CD14-positive monocyte (primary cell): ENCODE measurements around the gene SSTR3. TPM values are rescaled to one million over a fixed set of nuclear protein-coding genes. Genes with fewer than 3 reads are reported as not detected.

ENCODE experiments used
- DNase-seq, 3 donors: peaks; one replicate each; pipeline ENCODE4 v3.0.0-alpha.2; 2011 to 2022
- H2AFZ ChIP-seq: 2 replicates; pipeline ENCODE4 v1.6.0; 2012; ENCODE audit warnings: mild to moderate bottlenecking, low read depth, low read length, inconsistent platforms; ENCODE audit not compliant: insufficient read depth, poor library complexity, severe bottlenecking
- H3K27ac ChIP-seq, 2 donors: 1 replicate in 1 of 2; 2 replicates in 1 of 2; pipeline ENCODE4 v1.5.1; 2012 to 2013; ENCODE audit warnings: low read length in 2 of 2, control low read depth in 1 of 2, inconsistent platforms in 1 of 2, low read depth in 1 of 2, mild to moderate bottlenecking in 1 of 2
- H3K27me3 ChIP-seq, 2 donors: one replicate each; pipeline versions ENCODE4 v1.6.0 to v1.6.1; 2011 to 2013; ENCODE audit warnings: low read length in 2 of 2; ENCODE audit not compliant: control insufficient read depth in 2 of 2, insufficient read depth in 2 of 2
- H3K36me3 ChIP-seq, 2 donors: replicated peaks in 1 of 2; 1 replicate in 1 of 2; 2 replicates in 1 of 2; pipeline versions ENCODE4 v1.5.1 to v1.6.1; 2012 to 2013; ENCODE audit warnings: low read length in 2 of 2, control low read depth in 1 of 2, inconsistent platforms in 1 of 2, mild to moderate bottlenecking in 1 of 2; ENCODE audit not compliant: insufficient read depth in 2 of 2, control insufficient read depth in 1 of 2
- H3K4me1 ChIP-seq, 2 donors: 1 replicate in 1 of 2; 2 replicates in 1 of 2; pipeline versions ENCODE4 v1.5.1 to v1.6.1; 2012 to 2013; ENCODE audit warnings: low read length in 2 of 2, control low read depth in 1 of 2, inconsistent platforms in 1 of 2, mild to moderate bottlenecking in 1 of 2, moderate library complexity in 1 of 2; ENCODE audit not compliant: insufficient read depth in 2 of 2, control insufficient read depth in 1 of 2
- H3K4me2 ChIP-seq: replicated peaks from 2 replicates; pipeline ENCODE3; 2012; ENCODE audit warnings: low read length, moderate library complexity, mild to moderate bottlenecking; ENCODE audit not compliant: poor library complexity, severe bottlenecking; ENCODE audit errors: extremely low read depth
- H3K4me3 ChIP-seq, 3 experiments: fragments of 200-600 bp in 1 of 3; sonication (generic) in 1 of 3; replicated peaks in 1 of 3; 1 replicate in 2 of 3; 2 replicates in 1 of 3; pipeline ENCODE4 v1.5.1; 2011 to 2013; ENCODE audit warnings: low read length in 3 of 3, mild to moderate bottlenecking in 3 of 3, control low read depth in 2 of 3, low read depth in 2 of 3, inconsistent platforms in 1 of 3, moderate library complexity in 1 of 3
- H3K79me2 ChIP-seq: 2 replicates; pipeline ENCODE4 v1.6.0; 2012; ENCODE audit warnings: mild to moderate bottlenecking, control low read depth, inconsistent platforms, low read length, moderate library complexity; ENCODE audit not compliant: insufficient read depth
- H3K9ac ChIP-seq: 2 replicates; pipeline ENCODE4 v1.6.0; 2017; ENCODE audit warnings: low read length, mild to moderate bottlenecking; ENCODE audit not compliant: insufficient read depth, poor library complexity, severe bottlenecking
- H3K9me3 ChIP-seq, 2 donors: replicated peaks in 1 of 2; 1 replicate in 1 of 2; 2 replicates in 1 of 2; pipeline versions ENCODE4 v1.5.1 to v1.6.1; 2012 to 2013; ENCODE audit warnings: low read length in 2 of 2, control low read depth in 1 of 2; ENCODE audit not compliant: control insufficient read depth in 1 of 2, insufficient read depth in 1 of 2
- H4K20me1 ChIP-seq: 2 replicates; pipeline ENCODE4 v1.6.0; 2012; ENCODE audit warnings: mild to moderate bottlenecking, low read length, control low read depth, moderate library complexity; ENCODE audit not compliant: insufficient read depth
- H3K27ac Mint-ChIP-seq, 7 donors: one replicate each; pipeline ENCODE4 v1.8.0; 2020; ENCODE audit warnings: mild to moderate bottlenecking in 7 of 7, mixed read lengths in 7 of 7, moderate library complexity in 6 of 7, inconsistent platforms in 2 of 7
- H3K27me3 Mint-ChIP-seq, 3 donors: one replicate each; pipeline ENCODE4 v1.8.0; 2021 to 2022; ENCODE audit warnings: low read depth in 3 of 3, mild to moderate bottlenecking in 3 of 3, mixed read lengths in 3 of 3, moderate library complexity in 3 of 3, inconsistent platforms in 1 of 3
- H3K36me3 Mint-ChIP-seq, 2 donors: one replicate each; pipeline ENCODE4 v1.8.0; 2020; ENCODE audit warnings: mixed read lengths in 2 of 2, inconsistent platforms in 1 of 2, mild to moderate bottlenecking in 1 of 2
- H3K4me1 Mint-ChIP-seq: one replicate; pipeline ENCODE4 v1.8.0; 2020; ENCODE audit warnings: mild to moderate bottlenecking, mixed read lengths
- H3K4me3 Mint-ChIP-seq, 2 donors: one replicate each; pipeline ENCODE4 v1.8.0; 2020; ENCODE audit warnings: mild to moderate bottlenecking in 2 of 2, mixed read lengths in 2 of 2, moderate library complexity in 1 of 2
- H3K9me3 Mint-ChIP-seq, 7 donors: one replicate each; pipeline ENCODE4 v1.8.0; 2020 to 2022; ENCODE audit warnings: mixed read lengths in 7 of 7, mild to moderate bottlenecking in 6 of 7, moderate library complexity in 6 of 7, inconsistent platforms in 2 of 7
- CTCF ChIP-seq: fragments of 200-600 bp; IDR thresholded peaks from one replicate; pipeline ENCODE4 v1.8.0; 2022; ENCODE audit warnings: antibody characterized with exemption, mild to moderate bottlenecking
- WGBS: methylation state at CpG from one replicate; pipeline ENCODE4 v1.1.5; 2013; ENCODE audit warnings: missing lambda C conversion rate; ENCODE audit not compliant: insufficient coverage; 5-methylcytosine and 5-hydroxymethylcytosine counted together
- intact Hi-C, 2 donors: fragments of 100-400 bp; cut with micrococcal nuclease; formaldehyde crosslinking; loops; one replicate each; pipeline versions ENCODE4 v1.15.0 to v1.15.1; 2023
- polyA plus RNA-seq, 3 donors: library from polyadenylated mRNA; depleted of rRNA in 1 of 3; unstranded in 2 of 3; stranded (reverse) in 1 of 3; fragments of 300-500 nt in 2 of 3; fragments of >200 nt in 1 of 3; fragmentation: Illumina TruSeq in 2 of 3; gene quantifications; 1 replicate in 2 of 3; 2 replicates in 1 of 3; pipeline ENCODE4 v1.2.3, GENCODE V29; 2012 to 2021

Gene SSTR3
- polyA plus RNA-seq, 3 donors = 0.04 TPM; not detected in 2

- peak overlapping the region; percentile 92 to 95 for H3K4me3 Mint-ChIP-seq
- Histone ChIP-seq H3K4me1 (peaks cover 93 to 99% of the 10 kb centered on the region in 2 donors), H3K4me3 (peak overlapping the region in 1 of 3 experiments; percentile 99), H3K36me3 (peaks cover 48 to 55% of the 10 kb centered on the region in 2 donors), H3K27ac (peak overlapping the region; percentile 96 to 98), H4K20me1 (peaks cover 63% of the 10 kb centered on the region), H3K4me2 (peak overlapping the region; percentile 97), H3K79me2 (peaks cover 82% of the 10 kb centered on the region), H3K27me3 (no peaks in the 10 kb centered on the region), H3K9me3 (no peaks in the 10 kb centered on the region), H2AFZ (no peak overlapping the region), H3K9ac (peak overlapping the region; percentile 93)
- no peaks in the 10 kb centered on the region for H3K9me3 Mint-ChIP-seq
- WGBS = 89% methylated on average over 6 of the region's 7 CpGs
- H3K27ac Mint-ChIP-seq = peak overlapping the region; percentile 95 to 99 (median 97)
- peaks cover 49 to 62% of the 10 kb centered on the region in 2 donors for H3K36me3 Mint-ChIP-seq
- H3K27me3 Mint-ChIP-seq = peaks cover 0 to 2% (median 0%) of the 10 kb centered on the region in 3 donors
- peaks cover 89% of the 10 kb centered on the region for H3K4me1 Mint-ChIP-seq
- intact Hi-C loops = loop anchor here in 1 of 2 donors (5.0 kb wide), 1 partner anchor 41 kb away; the partner anchor contains the start of gene CYTH4
- no peak for DNase-seq
- no peak for TF ChIP-seq CTCF
These were observed 28.7 kb upstream of the SSTR3 start for GRCh38 chr22:37240941-37241320.

- Mint-ChIP-seq H3K4me1 (peaks cover 90% of the 10 kb centered on the region), H3K4me3 (peak overlapping the region in 1 of 2 donors; percentile 37), H3K9me3 (no peaks in the 10 kb centered on the region), H3K27me3 (peaks cover 0 to 2% (median 0%) of the 10 kb centered on the region in 3 donors), H3K27ac (peak overlapping the region; percentile 10 to 99 (median 97)), H3K36me3 (peaks cover 54 to 67% of the 10 kb centered on the region in 2 donors)
- peaks cover 68% of the 10 kb centered on the region for H4K20me1 ChIP-seq
- H3K4me2 ChIP-seq = no peak overlapping the region
- H3K36me3 ChIP-seq = peaks cover 53 to 60% of the 10 kb centered on the region in 2 donors
- H3K79me2 ChIP-seq = peaks cover 87% of the 10 kb centered on the region
- H3K27ac ChIP-seq = peak overlapping the region; percentile 96 to 98
- no peak overlapping the region for H3K4me3 ChIP-seq
- no peak overlapping the region for H3K9ac ChIP-seq
- no peak overlapping the region for H2AFZ ChIP-seq
- H3K9me3 ChIP-seq = no peaks in the 10 kb centered on the region
- WGBS = 90% methylated on average over 9 of the region's 11 CpGs
- intact Hi-C loops = loop anchor here in 1 of 2 donors (5.0 kb wide), 1 partner anchor 42 kb away; the partner anchor contains the start of gene CYTH4
- no peak for TF ChIP-seq CTCF
- H3K4me1 ChIP-seq = peaks cover 94 to 99% of the 10 kb centered on the region in 2 donors
- H3K27me3 ChIP-seq = no peaks in the 10 kb centered on the region
- DNase-seq = peak in 1 of 3 donors; percentile 5
These were observed 28.1 kb upstream of the SSTR3 start for GRCh38 chr22:37240240-37240940.
